ENCODE results near the gene FH.

FH gene

GRCh38 chr1:241521718-241522117, 2.2 kb upstream of the FH start:
- DNase-seq (ENCODE audit: low read depth in 2 of 2), result no peak

- no peak for DNase-seq (ENCODE audit: low read depth in 2 of 2)
These were observed 518 bp upstream of the FH start for GRCh38 chr1:241520080-241520465.

GRCh38 chr1:241518476-241519307, 863 bp downstream of the FH start:
- no peak for DNase-seq (ENCODE audit: low read depth in 2 of 2)

GRCh38 chr1:241513378-241513777, 6.2 kb downstream of the FH start:
- no peak for DNase-seq (ENCODE audit: low read depth in 2 of 2)

- no peak for DNase-seq (ENCODE audit: low read depth in 2 of 2)
These were observed 12.2 kb downstream of the FH start for GRCh38 chr1:241507189-241507863.

GRCh38 chr1:241503444-241503843, 16.1 kb downstream of the FH start:
- DNase-seq (ENCODE audit: low read depth in 2 of 2), result no peak

GRCh38 chr1:241499910-241500309, 19.6 kb downstream of the FH start:
- DNase-seq (ENCODE audit: low read depth in 2 of 2), result no peak

GRCh38 chr1:241495741-241496140, 23.8 kb downstream of the FH start:
- no peak for DNase-seq (ENCODE audit: low read depth in 2 of 2)

GRCh38 chr1:241488739-241489138, 30.8 kb downstream of the FH start:
- DNase-seq (ENCODE audit: low read depth in 2 of 2), result no peak

GRCh38 chr1:241485554-241485992, 34.0 kb downstream of the FH start:
- DNase-seq (ENCODE audit: low read depth in 2 of 2), result no peak

- no peak for DNase-seq (ENCODE audit: low read depth in 2 of 2)
These were observed 34.4 kb downstream of the FH start for GRCh38 chr1:241485145-241485544.

GRCh38 chr1:241482761-241483250, 36.7 kb downstream of the FH start:
- DNase-seq (ENCODE audit: low read depth in 2 of 2), result no peak

- DNase-seq (ENCODE audit: low read depth in 2 of 2), result no peak
These were observed 40.3 kb downstream of the FH start for GRCh38 chr1:241479294-241479693.

GRCh38 chr1:241475671-241476070, 43.9 kb downstream of the FH start:
- no peak for DNase-seq (ENCODE audit: low read depth in 2 of 2)

GRCh38 chr1:241473026-241473425, 46.5 kb downstream of the FH start:
- no peak for DNase-seq (ENCODE audit: low read depth in 2 of 2)

GRCh38 chr1:241470908-241471590, 48.5 kb downstream of the FH start:
- no peak for DNase-seq (ENCODE audit: low read depth in 2 of 2)

GRCh38 chr1:241470361-241470760, 49.2 kb downstream of the FH start:
- no peak for DNase-seq (ENCODE audit: low read depth in 2 of 2)

GRCh38 chr1:241465673-241466072, 53.9 kb downstream of the FH start:
- no peak for DNase-seq (ENCODE audit: low read depth in 2 of 2)

- DNase-seq (ENCODE audit: low read depth in 2 of 2), result no peak
These were observed 54.6 kb downstream of the FH start for GRCh38 chr1:241464985-241465384.

GRCh38 chr1:241462391-241462790, 57.2 kb downstream of the FH start:
- no peak for DNase-seq (ENCODE audit: low read depth in 2 of 2)

- DNase-seq (ENCODE audit: low read depth in 2 of 2), result no peak
These were observed 59.3 kb downstream of the FH start for GRCh38 chr1:241460098-241460873.
